Erythroblast (primary cell): Measurements from ENCODE around the gene RTKN2.

Source experiments
- GATA1 ChIP-seq: IDR thresholded peaks from 2 replicates; pipeline ENCODE4 v1.6.1; 2011; ENCODE audit warnings: low read depth, mild to moderate bottlenecking, control low read depth, low read length, moderate library complexity
- POLR2A ChIP-seq: IDR thresholded peaks from 2 replicates; pipeline ENCODE4 v1.6.1; 2011; ENCODE audit warnings: mild to moderate bottlenecking, low read length

DNA sequence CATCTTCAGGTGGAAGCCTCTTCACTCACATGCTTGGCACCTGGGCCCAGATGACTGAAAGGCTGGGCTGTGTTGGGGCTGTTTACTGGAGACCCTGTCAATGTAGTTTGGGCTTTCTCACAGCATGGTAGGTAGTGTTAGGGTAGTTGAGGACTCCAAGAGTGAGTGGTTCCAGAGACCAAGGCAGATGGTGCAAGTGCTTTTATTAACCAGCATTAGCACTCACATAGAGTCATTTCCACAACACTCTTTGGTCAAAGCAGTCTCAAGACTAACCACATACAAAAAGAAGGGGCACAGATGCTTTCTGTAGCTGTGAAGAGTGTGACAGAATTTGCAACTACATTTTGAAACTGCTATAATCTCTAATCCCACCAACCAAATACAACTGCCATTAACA, 135.0 kb downstream of the RTKN2 start:
- no peak for TF ChIP-seq POLR2A
- TF ChIP-seq GATA1, result no peak
